Calu3 (cell line): ENCODE data around the gene CCDC97. TPM values are rescaled to one million over a fixed set of nuclear protein-coding genes. Genes with fewer than 3 reads are reported as not detected.

Experiments
- BruUV-seq: library from RNA; stranded (reverse); fragments of 400-500 nt; replicated peaks from 2 replicates; lab custom pipeline; 2021; lab: Mats Ljungman, UMichigan
- CTCF ChIA-PET: fragments of 300-600 bp; sonication (Branson Sonifier 250); formaldehyde crosslinking; loops from one replicate; lab custom pipeline; 2022; ENCODE audit warnings: antibody characterized with exemption; lab: Charles Lee
- DNase-seq: peaks from one replicate; pipeline ENCODE4 v3.0.0; 2022
- H3K27ac Mint-ChIP-seq: one replicate; pipeline ENCODE4 v1.8.0; 2022; ENCODE audit warnings: mixed read lengths; ENCODE audit not compliant: unreplicated experiment
- H3K27me3 Mint-ChIP-seq: one replicate; pipeline ENCODE4 v1.8.0; 2022; ENCODE audit warnings: mixed read lengths; ENCODE audit not compliant: unreplicated experiment
- H3K36me3 Mint-ChIP-seq: one replicate; pipeline ENCODE4 v1.8.0; 2022; ENCODE audit warnings: mild to moderate bottlenecking, moderate library complexity, mixed read lengths; ENCODE audit not compliant: insufficient read depth, unreplicated experiment
- H3K4me1 Mint-ChIP-seq: one replicate; pipeline ENCODE4 v1.8.0; 2022; ENCODE audit warnings: mild to moderate bottlenecking, low read depth, mixed read lengths; ENCODE audit not compliant: unreplicated experiment
- H3K4me3 Mint-ChIP-seq: one replicate; pipeline ENCODE4 v1.8.0; 2022; ENCODE audit warnings: mild to moderate bottlenecking, low read depth, moderate library complexity, mixed read lengths; ENCODE audit not compliant: unreplicated experiment
- H3K9me3 Mint-ChIP-seq: one replicate; pipeline ENCODE4 v1.8.0; 2022; ENCODE audit warnings: low read depth, mixed read lengths; ENCODE audit not compliant: unreplicated experiment
- intact Hi-C: fragments of 100-400 bp; cut with micrococcal nuclease; formaldehyde crosslinking; loops from one replicate; pipeline ENCODE4 v1.10.0; 2022; ENCODE audit not compliant: unreplicated experiment
- total RNA-seq: library from RNA; stranded (reverse); gene quantifications from 2 replicates; pipeline ENCODE4 v1.2.3, GENCODE V29; 2022
- TF ChIP-seq, protein P1 (sequence below): fragments of 200-600 bp; IDR thresholded peaks from one replicate; pipeline ENCODE4 v1.8.0; 2022; ENCODE audit warnings: antibody characterized with exemption; ENCODE audit not compliant: unreplicated experiment

Gene CCDC97
- total RNA-seq, 1 experiment from 2014 or later: 45.8 TPM

DNA sequence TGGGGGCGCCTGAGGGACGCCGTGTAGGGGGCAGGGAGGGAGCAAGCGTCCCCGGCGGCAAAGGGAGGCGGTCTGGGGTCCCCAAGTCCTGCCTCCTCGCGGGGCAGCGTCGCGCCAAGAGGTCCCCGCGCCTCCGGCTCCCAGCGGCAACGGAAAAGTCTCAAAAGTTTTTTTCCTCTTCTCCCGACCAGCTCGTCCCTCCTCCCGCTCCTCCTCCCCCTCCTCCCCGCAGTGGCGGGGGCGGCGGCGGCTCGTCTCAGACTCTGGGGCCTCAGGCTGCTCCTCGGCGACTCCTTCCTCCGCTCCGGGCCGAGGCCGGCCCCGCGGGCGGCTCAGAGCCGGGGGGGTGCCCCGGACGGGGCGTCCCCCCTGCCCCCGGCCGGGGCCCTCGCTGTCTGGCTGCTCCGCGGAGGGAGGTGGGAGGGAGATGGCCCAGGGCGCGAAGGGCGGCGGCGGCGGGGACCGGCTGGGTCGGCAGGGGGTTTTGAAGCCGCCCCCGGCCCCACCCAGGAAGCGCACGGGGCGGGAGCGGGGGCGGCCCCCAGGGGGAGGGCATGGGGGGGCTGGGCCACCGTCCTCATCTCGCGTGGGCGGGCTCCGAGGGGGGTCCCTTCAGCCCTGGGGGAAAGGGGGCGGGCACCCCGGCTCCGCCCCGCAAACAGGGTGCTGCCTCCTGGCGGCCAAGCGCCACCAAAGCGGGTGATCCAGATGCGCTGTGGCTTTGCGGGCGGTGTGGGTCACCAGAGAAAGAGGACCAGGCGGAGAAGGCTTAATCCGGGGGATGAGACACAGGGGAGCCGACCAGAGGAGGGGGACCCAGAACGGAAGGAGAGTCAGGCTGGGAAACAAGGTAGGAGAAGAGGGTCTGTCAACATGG lies 43.7 kb downstream of the CCDC97 start, which contains the start of gene TGFB1:
Gene TGFB1 (minus strand): TSS at position 457 of the 877 bp plus-strand sequence. CDS start 878 bp downstream, outside the sequence.
- H3K9me3 Mint-ChIP-seq: no peaks in the 10 kb centered on the region
- intact Hi-C loops: loop anchor here (10.0 kb wide), 1 partner anchor 81 kb away; the partner anchor contains the start of gene DMAC2
- H3K4me1 Mint-ChIP-seq: peaks cover 21% of the 10 kb centered on the region
- peak within 1 kb of the TSS; percentile 55 for H3K27ac Mint-ChIP-seq
- no peaks in the 10 kb centered on the region for H3K27me3 Mint-ChIP-seq
- peaks cover 42% of the 10 kb centered on the region for H3K36me3 Mint-ChIP-seq
- TF ChIP-seq, protein P1, sequence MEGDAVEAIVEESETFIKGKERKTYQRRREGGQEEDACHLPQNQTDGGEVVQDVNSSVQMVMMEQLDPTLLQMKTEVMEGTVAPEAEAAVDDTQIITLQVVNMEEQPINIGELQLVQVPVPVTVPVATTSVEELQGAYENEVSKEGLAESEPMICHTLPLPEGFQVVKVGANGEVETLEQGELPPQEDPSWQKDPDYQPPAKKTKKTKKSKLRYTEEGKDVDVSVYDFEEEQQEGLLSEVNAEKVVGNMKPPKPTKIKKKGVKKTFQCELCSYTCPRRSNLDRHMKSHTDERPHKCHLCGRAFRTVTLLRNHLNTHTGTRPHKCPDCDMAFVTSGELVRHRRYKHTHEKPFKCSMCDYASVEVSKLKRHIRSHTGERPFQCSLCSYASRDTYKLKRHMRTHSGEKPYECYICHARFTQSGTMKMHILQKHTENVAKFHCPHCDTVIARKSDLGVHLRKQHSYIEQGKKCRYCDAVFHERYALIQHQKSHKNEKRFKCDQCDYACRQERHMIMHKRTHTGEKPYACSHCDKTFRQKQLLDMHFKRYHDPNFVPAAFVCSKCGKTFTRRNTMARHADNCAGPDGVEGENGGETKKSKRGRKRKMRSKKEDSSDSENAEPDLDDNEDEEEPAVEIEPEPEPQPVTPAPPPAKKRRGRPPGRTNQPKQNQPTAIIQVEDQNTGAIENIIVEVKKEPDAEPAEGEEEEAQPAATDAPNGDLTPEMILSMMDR: peak; percentile 96
- CTCF ChIA-PET: interaction anchor here (0.6 to 3.4 kb wide), 9 partner anchors 9 to 86 kb away, joined by 3 to 23 read pairs (median 5); partner anchors contain the start of gene B9D2
- BruUV-seq: TSS peak; percentile 90
- peak within 1 kb of the TSS; percentile 89 for H3K4me3 Mint-ChIP-seq
- DNase-seq: peak; percentile 92

- intact Hi-C loops: loop anchor here (10.0 kb wide), 1 partner anchor 80 kb away; the partner anchor contains the start of gene DMAC2
- H3K4me1 Mint-ChIP-seq: peaks cover 21% of the 10 kb centered on the region
- no peaks in the 10 kb centered on the region for H3K27me3 Mint-ChIP-seq
- H3K9me3 Mint-ChIP-seq: no peaks in the 10 kb centered on the region
- H3K27ac Mint-ChIP-seq: no peak overlapping the region
- no peak for DNase-seq
- peaks cover 42% of the 10 kb centered on the region for H3K36me3 Mint-ChIP-seq
- CTCF ChIA-PET: interaction anchor here (1.1 kb wide), 1 partner anchor 35 kb away, joined by 3 read pairs; no protein-coding TSS in a partner anchor
- BruUV-seq: no TSS peak
- TF ChIP-seq, protein P1: no peak
- peak overlapping the region; percentile 89 for H3K4me3 Mint-ChIP-seq
Observed at GRCh38 chr19:41354343-41354953, 44.5 kb downstream of the CCDC97 start.

- no TSS peak for BruUV-seq
- peak overlapping the region; percentile 19 for H3K4me3 Mint-ChIP-seq
- peaks cover 21% of the 10 kb centered on the region for H3K4me1 Mint-ChIP-seq
- no peaks in the 10 kb centered on the region for H3K27me3 Mint-ChIP-seq
- H3K36me3 Mint-ChIP-seq: peaks cover 42% of the 10 kb centered on the region
- peak overlapping the region; percentile 32 for H3K27ac Mint-ChIP-seq
- CTCF ChIA-PET: no interaction called here
- TF ChIP-seq, protein P1: no peak
- intact Hi-C loops: loop anchor here (10.0 kb wide), 1 partner anchor 80 kb away; the partner anchor contains the start of gene DMAC2
- no peaks in the 10 kb centered on the region for H3K9me3 Mint-ChIP-seq
- no peak for DNase-seq
Observed at GRCh38 chr19:41355035-41355434, 45.1 kb downstream of the CCDC97 start.

DNA sequence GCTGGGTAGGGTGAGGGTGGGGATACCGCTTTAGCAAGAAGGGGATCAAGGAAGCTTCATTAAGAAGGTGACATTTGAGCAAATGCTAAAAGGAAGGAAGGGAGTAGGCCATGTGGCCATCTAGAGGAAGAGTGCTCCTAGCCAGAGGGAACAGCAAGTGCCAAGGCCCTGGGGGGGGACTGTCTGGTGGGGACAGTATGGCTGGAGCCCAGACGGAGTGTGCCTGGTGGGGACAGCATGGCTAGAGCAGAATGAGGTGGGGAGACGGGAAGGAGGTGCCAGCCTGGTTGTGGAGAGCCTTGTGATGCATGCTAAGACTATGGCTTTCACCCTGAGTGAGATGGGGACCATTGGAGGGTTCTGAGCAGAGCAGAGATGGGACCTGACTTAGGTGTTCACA lies 45.8 kb downstream of the CCDC97 start:
- Mint-ChIP-seq H3K4me1 (peaks cover 16% of the 10 kb centered on the region), H3K27ac (no peak overlapping the region), H3K36me3 (peaks cover 38% of the 10 kb centered on the region), H3K9me3 (no peaks in the 10 kb centered on the region), H3K27me3 (no peaks in the 10 kb centered on the region), H3K4me3 (no peak overlapping the region)
- CTCF ChIA-PET: no interaction called here
- BruUV-seq: no TSS peak
- DNase-seq: no peak
- TF ChIP-seq, protein P1: no peak
- intact Hi-C loops: loop anchor here (10.0 kb wide), 1 partner anchor 79 kb away; the partner anchor contains the start of gene DMAC2
